ENCODE measurements around the gene ROPN1L. TPM values are rescaled to one million over a fixed set of nuclear protein-coding genes. Genes with fewer than 3 reads are reported as not detected.

Gene ROPN1L
- total RNA-seq (2022; extraction: Qiagen RNA extraction) = 1.7 to 2.2 TPM (median 2.0 TPM) in 5 replicates

DNA sequence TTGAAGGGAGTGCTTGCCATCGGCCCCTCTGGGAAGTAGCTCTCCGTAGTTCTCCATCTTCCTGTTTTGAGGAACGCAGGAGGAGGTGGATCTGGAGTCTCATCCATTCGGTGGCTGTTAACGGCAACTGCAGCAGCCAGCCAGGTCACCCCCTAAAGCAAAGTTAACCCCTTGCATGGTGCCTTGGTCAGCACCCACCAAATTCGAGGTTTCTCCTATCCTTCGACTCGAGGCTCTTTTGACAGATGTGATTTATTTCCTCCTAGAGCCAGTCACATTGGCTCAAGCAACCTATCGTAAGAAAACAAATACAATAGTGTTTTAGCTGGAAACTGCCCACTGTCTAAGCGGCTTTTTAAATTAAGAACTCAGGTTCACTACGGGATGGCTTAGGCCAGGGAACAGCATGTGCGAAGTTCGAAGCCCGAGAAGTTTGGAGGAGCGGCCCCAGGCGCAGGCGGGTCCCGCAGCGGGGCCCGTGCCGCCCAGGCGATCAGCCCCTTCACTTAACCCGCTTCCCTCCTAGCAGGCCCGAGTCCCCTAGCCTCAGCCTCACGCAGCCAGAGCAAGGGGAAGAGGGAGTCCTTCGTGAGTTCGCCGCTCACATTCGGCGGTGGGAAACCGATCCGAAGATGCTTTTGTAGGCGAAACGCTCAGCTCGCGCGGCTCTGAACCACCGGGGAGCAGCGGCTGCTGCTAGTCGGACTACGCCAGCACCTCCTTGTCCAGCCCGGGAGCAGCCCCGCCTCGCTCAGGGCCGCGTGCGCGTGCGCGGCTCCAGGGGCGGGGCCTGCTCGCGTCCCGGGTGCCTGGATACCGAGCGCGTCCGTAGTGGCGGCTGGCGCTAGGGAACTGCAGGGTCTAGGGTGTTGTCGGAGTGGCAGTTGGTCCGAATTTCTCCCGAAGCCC, at the start of gene ROPN1L:
Gene ROPN1L, plus strand, starts transcription at position 797 of the 909 bp plus-strand sequence. CDS start 289 bp downstream, outside the sequence.

Other genes with a start within 250 kb of the ROPN1L start
- 10.7 to 16.7 TPM (median 11.5 TPM) in 5 replicates for gene ATPSCKMT, start 192.0 kb upstream of the ROPN1L start, total RNA-seq (2022; extraction: Qiagen RNA extraction)
- 542 to 677 TPM (median 564 TPM) in 5 replicates for gene CCT5, start 191.6 kb upstream of the ROPN1L start, total RNA-seq (2022; extraction: Qiagen RNA extraction)
- 19.1 to 22.0 TPM (median 20.7 TPM) in 5 replicates for gene CMBL, start 134.0 kb upstream of the ROPN1L start, total RNA-seq (2022; extraction: Qiagen RNA extraction)
- gene MARCHF6, start 88.2 kb upstream of the ROPN1L start, total RNA-seq (2022; extraction: Qiagen RNA extraction) = 38.8 to 87.5 TPM (median 76.7 TPM) in 5 replicates
- 8.0 to 13.2 TPM (median 11.5 TPM) in 5 replicates for gene ANKRD33B, start 122.2 kb downstream of the ROPN1L start, total RNA-seq (2022; extraction: Qiagen RNA extraction)